OCI-LY7 (cell line): ENCODE data around the gene CPEB4.

ENCODE experiments used
- EZH2phosphoT487 ChIP-seq: fragments of 200-600 bp; sonication (generic); IDR thresholded peaks from 2 replicates; pipeline ENCODE4 v1.6.1; 2018; ENCODE audit warnings: low read depth, borderline replicate concordance, mild to moderate bottlenecking, mixed run types, antibody characterized with exemption, low read length, moderate library complexity, mixed read lengths
- TF ChIP-seq, protein P1 (sequence below): fragments of 200-600 bp; sonication (generic); conservative IDR thresholded peaks from 2 replicates; pipeline ENCODE4 v1.5.1; 2014; ENCODE audit warnings: mild to moderate bottlenecking, antibody characterized with exemption, low read length, moderate library complexity, mixed read lengths

DNA sequence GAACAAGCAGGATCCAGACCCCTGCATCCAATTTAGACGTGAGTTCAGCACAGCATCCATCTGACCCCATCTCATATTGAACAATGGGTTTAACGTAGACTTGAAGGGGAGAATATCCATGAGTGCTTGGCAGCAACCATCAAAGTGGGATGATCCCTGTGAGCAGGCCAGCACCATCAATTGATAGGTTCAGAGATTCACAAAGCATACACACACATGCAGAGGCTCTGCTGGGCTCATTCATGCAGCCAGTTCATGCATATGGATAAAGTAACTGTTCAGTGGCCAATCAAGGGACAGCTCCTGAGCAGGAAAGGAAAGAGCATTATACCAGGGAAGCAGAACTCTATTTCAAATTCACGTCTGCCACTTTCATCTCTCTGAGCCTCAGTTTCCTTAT, 24.8 kb upstream of the CPEB4 start:
- TF ChIP-seq, protein P1, sequence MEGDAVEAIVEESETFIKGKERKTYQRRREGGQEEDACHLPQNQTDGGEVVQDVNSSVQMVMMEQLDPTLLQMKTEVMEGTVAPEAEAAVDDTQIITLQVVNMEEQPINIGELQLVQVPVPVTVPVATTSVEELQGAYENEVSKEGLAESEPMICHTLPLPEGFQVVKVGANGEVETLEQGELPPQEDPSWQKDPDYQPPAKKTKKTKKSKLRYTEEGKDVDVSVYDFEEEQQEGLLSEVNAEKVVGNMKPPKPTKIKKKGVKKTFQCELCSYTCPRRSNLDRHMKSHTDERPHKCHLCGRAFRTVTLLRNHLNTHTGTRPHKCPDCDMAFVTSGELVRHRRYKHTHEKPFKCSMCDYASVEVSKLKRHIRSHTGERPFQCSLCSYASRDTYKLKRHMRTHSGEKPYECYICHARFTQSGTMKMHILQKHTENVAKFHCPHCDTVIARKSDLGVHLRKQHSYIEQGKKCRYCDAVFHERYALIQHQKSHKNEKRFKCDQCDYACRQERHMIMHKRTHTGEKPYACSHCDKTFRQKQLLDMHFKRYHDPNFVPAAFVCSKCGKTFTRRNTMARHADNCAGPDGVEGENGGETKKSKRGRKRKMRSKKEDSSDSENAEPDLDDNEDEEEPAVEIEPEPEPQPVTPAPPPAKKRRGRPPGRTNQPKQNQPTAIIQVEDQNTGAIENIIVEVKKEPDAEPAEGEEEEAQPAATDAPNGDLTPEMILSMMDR, result no peak
- no peak for TF ChIP-seq EZH2phosphoT487
